Motor neuron (in vitro differentiated cells): ENCODE results near the gene HAND2. TPM values are rescaled to one million over a fixed set of nuclear protein-coding genes. Genes with fewer than 3 reads are reported as not detected.
A peak's percentile ranks its signal among the peaks of the same experiment; 100 is the strongest.

Experiments used
- ATAC-seq, 8 experiments: fragments of 200-7000 bp; cut with Tn5 transposase; replicated peaks in 6 of 8; 2 replicates each; pipeline ENCODE4 v1.8.0; 2021; ENCODE audit warnings: mild to moderate bottlenecking in 8 of 8, moderate library complexity in 8 of 8
- H3K27ac ChIP-seq, 2 donors: fragments of 250-450 bp; sonication (Bioruptor Pico); 2 replicates each; pipeline ENCODE4 v1.9.0; 2021; ENCODE audit warnings: antibody characterized with exemption in 2 of 2, mild to moderate bottlenecking in 2 of 2, moderate library complexity in 1 of 2
- H3K4me1 ChIP-seq, 2 donors: fragments of 250-450 bp; sonication (Bioruptor Pico); replicated peaks in 1 of 2; 2 replicates each; pipeline ENCODE4 v1.6.1; 2021; ENCODE audit warnings: antibody characterized with exemption in 2 of 2, mild to moderate bottlenecking in 2 of 2, moderate library complexity in 1 of 2
- H3K4me3 ChIP-seq, 5 donors: fragments of 250-450 bp; sonication (Bioruptor Pico); 2 replicates each; pipeline ENCODE4 v1.9.0; 2021; ENCODE audit warnings: antibody characterized with exemption in 5 of 5, mild to moderate bottlenecking in 5 of 5, moderate library complexity in 4 of 5
- WGBS, 10 experiments: fragments of 450-650 bp; shearing (Covaris generic); methylation state at CpG; one replicate each; pipeline ENCODE4 v1.0.0; 2022; 5-methylcytosine and 5-hydroxymethylcytosine counted together
- in situ Hi-C, 9 experiments: fragments of 400-800 bp; cut with MboI; loops; one replicate each; pipeline ENCODE4 v1.15.0; 2021; ENCODE audit warnings: low sequenced_read_pairs in 9 of 9, low pct_unique_long_range_greater_than_20kb in 2 of 9; ENCODE audit not compliant: unreplicated experiment in 9 of 9
- total RNA-seq, 8 experiments: library from RNA; unstranded; fragments of 300-600 nt; gene quantifications; 2 replicates each; pipeline versions ENCODE4 v1.2.3 to v1.2.4, GENCODE V29; 2022

HAND2 gene
- total RNA-seq, 8 experiments from 2014 or later = 0.05 to 11.4 (median 0.64) TPM

DNA sequence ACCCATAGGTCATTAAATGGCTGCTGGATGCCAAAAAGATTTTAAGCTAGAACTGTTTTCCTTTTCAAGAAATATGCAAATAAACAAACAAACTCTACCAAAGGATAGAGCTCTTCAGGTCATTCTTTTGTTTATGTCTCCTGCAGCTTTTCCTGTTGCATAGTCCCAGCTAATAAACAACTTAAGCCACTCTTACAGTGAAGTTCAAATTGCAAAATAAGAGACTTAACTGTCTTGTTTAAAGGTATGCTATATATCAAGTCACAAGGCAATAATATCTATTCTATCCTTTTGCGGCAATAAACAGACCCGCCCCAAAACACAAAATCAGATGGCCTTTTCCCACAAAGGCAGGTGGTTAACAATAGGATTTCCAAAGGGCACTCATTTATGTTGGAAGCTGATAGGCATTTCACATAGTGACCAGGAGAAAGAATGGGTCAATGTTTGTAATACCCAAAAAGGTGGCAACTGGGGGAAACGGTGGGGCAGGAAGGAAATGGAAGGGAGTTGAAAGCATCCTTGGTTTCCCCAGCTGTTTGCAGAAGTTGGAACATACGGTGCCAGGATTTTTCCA lies 15.3 kb downstream of the HAND2 start:
- no peak overlapping the region for H3K4me3 ChIP-seq
- no peak for ATAC-seq
- H3K27ac ChIP-seq = no peak overlapping the region
- WGBS, 10 experiments = 10 to 100% (median 40%) methylated on average over 1 to 4 of the region's 4 CpGs; no CpG with 5 or more reads in 1 of the 10 experiments
- in situ Hi-C loops = loop anchor here in 3 of 9 experiments (10.0 to 25.0 kb wide), 4 partner anchors 223 to 648 kb away; no protein-coding TSS in a partner anchor
- H3K4me1 ChIP-seq = peaks cover 0 to 6% of the 10 kb centered on the region in 2 donors

DNA sequence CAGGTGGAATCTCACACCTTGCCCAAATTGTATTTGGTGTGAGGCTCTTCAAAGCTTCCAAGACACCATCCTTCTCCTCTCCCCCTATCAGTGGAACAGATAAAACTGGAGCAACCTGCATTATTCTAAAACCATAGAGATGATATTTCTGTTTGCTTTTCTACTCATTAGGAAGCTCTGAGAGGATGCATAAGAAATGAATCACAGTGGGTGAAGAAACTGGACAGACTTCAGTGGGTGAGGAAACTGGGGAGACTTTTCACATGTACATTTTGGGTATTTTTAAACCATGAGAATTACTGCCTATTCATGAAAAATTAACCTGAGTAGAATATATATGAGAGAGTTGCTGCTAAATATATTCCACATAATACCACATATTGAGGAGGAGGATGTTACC lies 16.4 kb downstream of the HAND2 start:
- no peak overlapping the region for H3K4me3 ChIP-seq
- H3K27ac ChIP-seq = no peak overlapping the region
- ATAC-seq = no peak
- in situ Hi-C loops = loop anchor here in 3 of 9 experiments (10.0 to 25.0 kb wide), 4 partner anchors 224 to 649 kb away; no protein-coding TSS in a partner anchor
- H3K4me1 ChIP-seq = peaks cover 2 to 6% of the 10 kb centered on the region in 2 donors

GRCh38 chr4:173511787-173512361 lies 18.2 kb downstream of the HAND2 start:
- H3K4me1 ChIP-seq = peaks cover 2 to 6% of the 10 kb centered on the region in 2 donors
- WGBS, 10 experiments = 0 to 42% (median 18%) methylated on average over 1 to 3 of the region's 3 CpGs; no CpG with 5 or more reads in 3 of the 10 experiments
- H3K4me3 ChIP-seq = no peak overlapping the region
- in situ Hi-C loops = loop anchor here in 3 of 9 experiments (10.0 to 25.0 kb wide), 4 partner anchors 225 to 650 kb away; no protein-coding TSS in a partner anchor
- ATAC-seq = no peak
- H3K27ac ChIP-seq = no peak overlapping the region

- Histone ChIP-seq H3K27ac (no peak overlapping the region), H3K4me3 (peak overlapping the region; percentile 39 to 44 (median 42)), H3K4me1 (peaks cover 0 to 2% of the 10 kb centered on the region in 2 donors)
- WGBS, 10 experiments = 0 to 41% (median 6%) methylated on average over 1 to 24 of the region's 72 CpGs
- in situ Hi-C loops = loop anchor here in 3 of 9 experiments (10.0 to 25.0 kb wide), 4 partner anchors 228 to 653 kb away; no protein-coding TSS in a partner anchor
- ATAC-seq = peak; percentile 78 to 96 (median 93)
Measured at GRCh38 chr4:173509036-173510001, 20.7 kb downstream of the HAND2 start.

- peak overlapping the region in 1 of 5 donors; percentile 40 for H3K4me3 ChIP-seq
- ATAC-seq = no peak
- in situ Hi-C loops = loop anchor here in 3 of 9 experiments (25.0 kb wide), 3 partner anchors 229 to 654 kb away; no protein-coding TSS in a partner anchor
- H3K4me1 ChIP-seq = peaks cover 0 to 2% of the 10 kb centered on the region in 2 donors
- 4 to 100% (median 46%) methylated on average over 2 to 8 of the region's 34 CpGs; no CpG with 5 or more reads in 2 of the 10 experiments for WGBS, 10 experiments
- H3K27ac ChIP-seq = no peak overlapping the region
Measured at GRCh38 chr4:173508386-173509035, 21.5 kb downstream of the HAND2 start.

GRCh38 chr4:173507471-173508385 lies 22.3 kb downstream of the HAND2 start:
- in situ Hi-C loops = loop anchor here in 3 of 9 experiments (25.0 kb wide), 3 partner anchors 230 to 655 kb away; no protein-coding TSS in a partner anchor
- Histone ChIP-seq H3K27ac (no peak overlapping the region), H3K4me1 (peaks cover 0 to 2% of the 10 kb centered on the region in 2 donors), H3K4me3 (no peak overlapping the region)
- no peak for ATAC-seq
- WGBS, 10 experiments = 20 to 94% (median 57%) methylated on average over 1 to 16 of the region's 27 CpGs; no CpG with 5 or more reads in 3 of the 10 experiments

DNA sequence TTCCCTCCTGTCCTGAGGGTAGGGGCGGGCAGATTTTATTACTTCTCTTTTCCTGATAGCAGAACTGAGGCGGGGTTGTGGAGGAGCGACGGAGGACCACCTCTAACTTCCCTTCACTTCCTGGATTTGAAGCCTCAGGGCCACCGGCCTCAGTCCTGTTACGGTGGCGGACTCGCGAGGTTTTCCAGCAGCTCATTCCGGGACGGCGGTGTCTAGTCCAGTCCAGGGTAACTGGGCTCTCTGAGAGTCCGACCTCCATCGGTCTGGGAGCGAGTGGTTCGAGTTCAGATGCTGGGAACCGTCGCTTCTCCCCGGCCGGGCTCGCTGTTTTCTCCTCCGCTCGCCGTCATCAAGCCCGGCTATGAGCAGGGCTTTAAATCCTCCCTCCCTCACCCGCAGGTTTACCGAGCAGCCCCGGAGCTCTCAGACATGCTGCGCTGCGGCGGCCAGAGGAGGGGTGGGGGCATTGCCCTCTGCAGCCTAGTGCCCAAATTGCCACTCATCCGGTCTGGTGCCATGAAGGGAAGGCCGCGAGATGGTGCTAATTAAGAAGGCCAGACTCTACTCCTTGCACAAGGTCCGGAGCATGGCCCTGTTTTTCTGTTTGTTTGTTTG lies 23.3 kb downstream of the HAND2 start:
- Histone ChIP-seq H3K27ac (no peak overlapping the region), H3K4me1 (peaks cover 0 to 2% of the 10 kb centered on the region in 2 donors), H3K4me3 (no peak overlapping the region)
- 24 to 87% (median 39%) methylated on average over 1 to 19 of the region's 35 CpGs; no CpG with 5 or more reads in 4 of the 10 experiments for WGBS, 10 experiments
- in situ Hi-C loops = loop anchor here in 3 of 9 experiments (25.0 kb wide), 3 partner anchors 231 to 656 kb away; no protein-coding TSS in a partner anchor
- ATAC-seq = no peak

DNA sequence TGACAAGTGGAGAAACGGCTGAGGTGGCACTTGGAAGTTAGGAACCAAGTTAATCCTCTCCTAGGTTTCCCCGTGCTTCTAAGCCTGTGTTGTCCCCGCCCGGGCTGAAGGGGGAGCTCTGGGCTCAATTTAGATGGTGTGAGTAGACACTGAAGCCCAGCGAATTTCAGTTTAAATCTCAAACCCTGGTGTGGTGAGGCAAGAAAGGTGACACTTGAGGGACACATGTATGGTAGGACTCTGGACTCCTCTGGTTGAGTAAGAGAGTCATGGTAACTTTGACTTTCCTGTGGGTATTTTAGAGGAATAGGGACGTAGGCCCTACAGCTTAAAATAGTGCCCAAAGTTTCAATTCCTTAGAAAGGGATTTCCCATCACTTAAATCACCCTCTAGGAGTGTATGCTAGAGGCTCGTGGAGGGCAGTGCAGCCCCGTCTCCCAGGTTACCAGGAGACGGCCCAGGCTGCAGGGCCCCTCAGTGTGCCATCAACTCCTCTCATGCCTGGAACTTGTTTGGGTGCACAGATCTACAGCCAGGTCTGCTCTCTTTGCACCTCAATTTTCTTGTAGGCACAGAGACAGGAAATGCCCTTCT lies 24.0 kb downstream of the HAND2 start:
- Histone ChIP-seq H3K4me3 (no peak overlapping the region), H3K27ac (no peak overlapping the region), H3K4me1 (peaks cover 0 to 2% of the 10 kb centered on the region in 2 donors)
- in situ Hi-C loops = loop anchor here in 3 of 9 experiments (25.0 kb wide), 3 partner anchors 231 to 656 kb away; no protein-coding TSS in a partner anchor
- 0 to 36% (median 30%) methylated on average over 2 to 8 of the region's 9 CpGs; no CpG with 5 or more reads in 2 of the 10 experiments for WGBS, 10 experiments
- ATAC-seq = peak in 3 of 8 experiments; percentile 42 to 91 (median 57)

DNA sequence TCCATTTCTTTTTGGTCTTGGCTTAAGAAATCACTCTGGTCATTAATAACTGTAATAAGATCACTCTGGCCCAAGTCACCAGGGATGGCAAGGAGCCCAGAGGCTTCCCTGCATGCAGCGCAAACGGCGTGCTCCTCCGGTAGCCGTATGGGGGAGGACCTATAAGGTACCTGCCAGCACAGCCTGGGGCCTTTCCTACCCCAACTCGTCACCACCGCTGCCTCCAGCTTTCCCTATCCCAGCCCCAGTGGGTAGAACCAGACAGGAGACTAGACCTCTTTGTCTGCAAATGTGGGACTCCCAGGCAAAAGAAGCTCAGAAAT lies 25.9 kb downstream of the HAND2 start:
- no peak overlapping the region for H3K27ac ChIP-seq
- H3K4me1 ChIP-seq = peaks cover 0 to 2% of the 10 kb centered on the region in 2 donors
- 20 to 90% (median 30%) methylated on average over 2 to 7 of the region's 7 CpGs; no CpG with 5 or more reads in 5 of the 10 experiments for WGBS, 10 experiments
- in situ Hi-C loops = loop anchor here in 3 of 9 experiments (25.0 kb wide), 3 partner anchors 233 to 658 kb away; no protein-coding TSS in a partner anchor
- no peak for ATAC-seq
- no peak overlapping the region for H3K4me3 ChIP-seq

DNA sequence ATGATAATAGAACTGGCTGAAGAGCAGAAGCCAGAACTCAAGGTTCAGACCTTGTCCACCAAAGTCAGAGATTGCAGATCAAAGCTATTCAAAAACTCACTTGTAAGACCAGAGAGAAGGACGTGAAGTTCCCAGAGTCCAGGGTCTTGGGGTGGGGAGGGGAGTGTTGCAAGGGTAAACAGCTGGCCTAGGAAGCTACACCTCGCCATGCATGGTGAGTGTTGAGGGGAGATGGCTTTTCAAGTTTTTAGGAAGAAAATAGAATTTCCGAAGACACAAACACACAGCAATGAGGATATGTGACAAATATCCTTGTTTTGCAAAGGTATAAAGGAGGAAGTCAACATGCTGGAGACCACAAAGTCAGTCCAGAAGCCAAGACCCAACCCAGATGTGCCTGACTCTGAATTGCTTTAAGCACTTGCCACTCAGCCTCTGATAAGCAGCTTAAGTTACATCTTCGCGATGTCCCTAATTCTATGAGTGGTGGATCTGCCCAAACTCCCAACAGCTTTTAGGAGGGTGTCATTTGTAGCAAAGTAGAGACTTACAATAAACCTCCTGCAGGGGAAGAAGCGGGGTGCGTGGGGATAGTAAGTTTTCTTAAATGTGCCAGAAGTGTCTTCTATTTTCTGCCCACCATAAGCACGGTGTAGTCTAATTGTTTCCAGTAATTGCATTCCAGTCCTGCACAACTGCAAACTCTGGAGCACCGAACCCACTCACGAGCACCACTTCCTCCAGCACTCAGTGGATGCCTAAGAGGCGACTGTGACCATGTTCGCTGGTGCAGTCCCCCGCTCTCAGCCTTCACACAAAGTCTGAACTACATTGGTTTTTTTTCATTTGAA lies 26.5 kb downstream of the HAND2 start:
- WGBS, 10 experiments = 30 to 100% (median 82%) methylated on average over 1 to 8 of the region's 13 CpGs; no CpG with 5 or more reads in 2 of the 10 experiments
- no peaks in the 10 kb centered on the region for H3K4me1 ChIP-seq
- in situ Hi-C loops = loop anchor here in 3 of 9 experiments (25.0 kb wide), 3 partner anchors 234 to 659 kb away; no protein-coding TSS in a partner anchor

More for the DNA sequence above, 26.5 kb downstream of the HAND2 start:
- no peak overlapping the region for H3K27ac ChIP-seq
- H3K4me3 ChIP-seq = no peak overlapping the region
- ATAC-seq = no peak
